Prostate gland (tissue), 2 donors: Measurements from ENCODE around the gene PRX. TPM values are rescaled to one million over a fixed set of nuclear protein-coding genes. Genes with fewer than 3 reads are reported as not detected.

Experiments
- DNase-seq: peaks from one replicate; pipeline ENCODE4 v3.0.0-alpha.2; 2019; ENCODE audit warnings: low spot score
- H3K27ac ChIP-seq, 2 donors: fragments of 200-600 bp; sonication (generic); 2 replicates each; pipeline ENCODE4 v1.5.1; 2017 to 2019
- H3K27me3 ChIP-seq: fragments of 200-600 bp; sonication (generic); replicated peaks from 2 replicates; pipeline ENCODE4 v1.5.1; 2019; ENCODE audit not compliant: insufficient read depth
- H3K36me3 ChIP-seq, 2 donors: fragments of 200-600 bp; sonication (generic); 1 replicate in 1 of 2; 2 replicates in 1 of 2; pipeline versions ENCODE4 v1.5.1 to v1.8.1; 2017 to 2019
- H3K4me1 ChIP-seq: fragments of 200-600 bp; sonication (generic); replicated peaks from 2 replicates; pipeline ENCODE4 v1.5.1; 2019
- H3K4me3 ChIP-seq, 2 donors: fragments of 200-600 bp; sonication (generic); 2 replicates each; pipeline ENCODE4 v1.5.1; 2017 to 2019
- H3K9me3 ChIP-seq: fragments of 200-600 bp; sonication (generic); 2 replicates; pipeline ENCODE4 v1.5.1; 2017
- POLR2A ChIP-seq: fragments of 450-650 bp; IDR thresholded peaks from one replicate; pipeline ENCODE4 v1.6.1; 2016; ENCODE audit warnings: antibody characterized with exemption, mild to moderate bottlenecking
- POLR2AphosphoS5 ChIP-seq: sonication (generic); formaldehyde crosslinking; IDR thresholded peaks from one replicate; pipeline ENCODE4 v1.6.1; 2017; ENCODE audit warnings: antibody characterized with exemption
- WGBS: methylation state at CpG from one replicate; pipeline ENCODE4 v1.1.5; 2018; 5-methylcytosine and 5-hydroxymethylcytosine counted together
- intact Hi-C: fragments of 100-400 bp; cut with DNase I; formaldehyde crosslinking; loops from one replicate; pipeline ENCODE4 v1.14.2; 2022
- total RNA-seq, 2 donors: library from RNA; depleted of rRNA; stranded (reverse); fragments of >200 nt; gene quantifications; one replicate each; pipeline ENCODE4 v1.1.0, GENCODE V29; 2016
- TF ChIP-seq, protein P1 (sequence below), 4 experiments: fragments of 200-600 bp in 2 of 4; fragments of 450-650 bp in 2 of 4; sonication (generic) in 2 of 4; IDR thresholded peaks; 1 replicate in 3 of 4; 2 replicates in 1 of 4; pipeline ENCODE4 v1.5.1; 2016 to 2019; ENCODE audit warnings: antibody characterized with exemption in 4 of 4, mild to moderate bottlenecking in 2 of 4, moderate library complexity in 2 of 4

PRX gene
- total RNA-seq, 2 donors from 2014 or later: 4.1 to 10.7 TPM

DNA sequence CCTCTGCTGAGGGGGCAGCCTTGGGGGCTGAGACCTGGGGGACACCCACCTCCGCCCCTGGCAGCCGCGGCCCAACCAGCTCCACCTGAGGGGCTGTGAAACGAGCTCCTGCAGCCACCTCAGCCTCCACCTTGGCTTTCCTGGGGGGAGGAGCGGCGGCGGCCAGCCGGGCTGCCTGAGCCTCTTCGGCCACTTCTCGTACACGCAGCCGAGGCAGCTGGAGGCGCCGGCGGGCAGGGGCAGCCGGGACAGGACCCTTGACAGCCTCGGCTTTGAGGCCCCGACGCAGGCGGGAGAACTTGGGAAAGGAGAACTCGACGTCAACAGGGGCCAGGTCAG, 15.6 kb downstream of the PRX start:
- no peak for TF ChIP-seq POLR2A
- TF ChIP-seq POLR2AphosphoS5: no peak
- TF ChIP-seq, protein P1, sequence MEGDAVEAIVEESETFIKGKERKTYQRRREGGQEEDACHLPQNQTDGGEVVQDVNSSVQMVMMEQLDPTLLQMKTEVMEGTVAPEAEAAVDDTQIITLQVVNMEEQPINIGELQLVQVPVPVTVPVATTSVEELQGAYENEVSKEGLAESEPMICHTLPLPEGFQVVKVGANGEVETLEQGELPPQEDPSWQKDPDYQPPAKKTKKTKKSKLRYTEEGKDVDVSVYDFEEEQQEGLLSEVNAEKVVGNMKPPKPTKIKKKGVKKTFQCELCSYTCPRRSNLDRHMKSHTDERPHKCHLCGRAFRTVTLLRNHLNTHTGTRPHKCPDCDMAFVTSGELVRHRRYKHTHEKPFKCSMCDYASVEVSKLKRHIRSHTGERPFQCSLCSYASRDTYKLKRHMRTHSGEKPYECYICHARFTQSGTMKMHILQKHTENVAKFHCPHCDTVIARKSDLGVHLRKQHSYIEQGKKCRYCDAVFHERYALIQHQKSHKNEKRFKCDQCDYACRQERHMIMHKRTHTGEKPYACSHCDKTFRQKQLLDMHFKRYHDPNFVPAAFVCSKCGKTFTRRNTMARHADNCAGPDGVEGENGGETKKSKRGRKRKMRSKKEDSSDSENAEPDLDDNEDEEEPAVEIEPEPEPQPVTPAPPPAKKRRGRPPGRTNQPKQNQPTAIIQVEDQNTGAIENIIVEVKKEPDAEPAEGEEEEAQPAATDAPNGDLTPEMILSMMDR (IDR thresholded peaks at IDR 0.05): no peak
- DNase-seq: no peak

GRCh38 chr19:40396886-40397567, 16.2 kb downstream of the PRX start:
- Histone ChIP-seq H3K4me1 (no peaks in the 10 kb centered on the region), H3K4me3 (no peak overlapping the region), H3K27ac (no peak overlapping the region), H3K27me3 (no peaks in the 10 kb centered on the region), H3K36me3 (no peaks in the 10 kb centered on the region), H3K9me3 (no peaks in the 10 kb centered on the region)
- intact Hi-C loops: no loop called here
- WGBS: 92% methylated on average over 14 of the region's 20 CpGs
- TF ChIP-seq POLR2A: no peak
- TF ChIP-seq, protein P1 (IDR thresholded peaks at IDR 0.05): no peak
- no peak for TF ChIP-seq POLR2AphosphoS5
- no peak for DNase-seq

More for the DNA sequence above, 15.6 kb downstream of the PRX start:
- H3K4me3 ChIP-seq: no peak overlapping the region
- no peaks in the 10 kb centered on the region for H3K36me3 ChIP-seq
- H3K4me1 ChIP-seq: no peaks in the 10 kb centered on the region
- H3K27ac ChIP-seq: no peak overlapping the region
- WGBS: 95% methylated on average over 22 of the region's 22 CpGs
- intact Hi-C loops: no loop called here
- H3K27me3 ChIP-seq: no peaks in the 10 kb centered on the region
- H3K9me3 ChIP-seq: no peaks in the 10 kb centered on the region

DNA sequence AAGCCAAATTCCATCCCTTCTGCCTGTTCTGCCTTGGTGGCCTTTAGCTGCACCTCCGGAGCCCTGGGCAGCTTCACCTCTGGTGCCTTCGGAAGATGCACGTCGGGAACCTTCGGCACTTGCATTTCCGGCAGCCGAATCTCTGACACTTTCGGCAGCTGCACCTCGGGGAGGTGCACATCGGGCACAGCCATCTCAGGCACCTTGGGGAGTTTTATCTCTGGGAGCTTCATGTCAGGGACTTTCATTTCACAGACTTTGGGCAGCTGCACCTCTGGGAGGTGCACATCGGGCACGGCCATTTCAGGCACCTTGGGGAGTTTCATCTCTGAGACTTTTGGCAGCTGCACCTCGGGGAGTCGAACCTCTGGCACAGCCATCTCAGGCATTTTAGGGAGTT, 17.2 kb downstream of the PRX start:
- no peaks in the 10 kb centered on the region for H3K4me1 ChIP-seq
- no peaks in the 10 kb centered on the region for H3K36me3 ChIP-seq
- TF ChIP-seq, protein P1 (IDR thresholded peaks at IDR 0.05): no peak
- TF ChIP-seq POLR2A: no peak
- TF ChIP-seq POLR2AphosphoS5: no peak
- DNase-seq: no peak
- H3K27me3 ChIP-seq: no peaks in the 10 kb centered on the region
- no peak overlapping the region for H3K27ac ChIP-seq
- intact Hi-C loops: no loop called here
- 87% methylated on average over 14 of the region's 14 CpGs for WGBS
- H3K4me3 ChIP-seq: no peak overlapping the region
- H3K9me3 ChIP-seq: no peaks in the 10 kb centered on the region

- 59% methylated on average over 12 of the region's 13 CpGs for WGBS
- H3K27ac ChIP-seq: no peak overlapping the region
- intact Hi-C loops: no loop called here
- no peak for TF ChIP-seq POLR2A
- TF ChIP-seq, protein P1 (IDR thresholded peaks at IDR 0.05): no peak
- TF ChIP-seq POLR2AphosphoS5: no peak
- DNase-seq: no peak
- no peak overlapping the region for H3K4me3 ChIP-seq
- no peaks in the 10 kb centered on the region for H3K9me3 ChIP-seq
- H3K4me1 ChIP-seq: no peaks in the 10 kb centered on the region
- H3K27me3 ChIP-seq: no peaks in the 10 kb centered on the region
- no peaks in the 10 kb centered on the region for H3K36me3 ChIP-seq
Observed at GRCh38 chr19:40394816-40395210, 18.4 kb downstream of the PRX start.
